Mesothelial cell of epicardium (in vitro differentiated cells): ENCODE data around the gene SIL1. TPM values are rescaled to one million over a fixed set of nuclear protein-coding genes. Genes with fewer than 3 reads are reported as not detected.

ENCODE experiments used
- DNase-seq, 2 experiments: peaks; one replicate each; pipeline ENCODE4 v3.0.0; 2021; ENCODE audit warnings: low spot score in 2 of 2; ENCODE audit not compliant: unreplicated experiment in 2 of 2
- H3K27ac Mint-ChIP-seq: 2 replicates; pipeline ENCODE4 v1.8.0; 2021; ENCODE audit warnings: mixed read lengths
- H3K27me3 Mint-ChIP-seq: 2 replicates; pipeline ENCODE4 v1.8.0; 2021; ENCODE audit warnings: low read depth, mixed read lengths
- H3K36me3 Mint-ChIP-seq: 2 replicates; pipeline ENCODE4 v1.8.0; 2021; ENCODE audit warnings: mixed read lengths
- H3K4me1 Mint-ChIP-seq: 2 replicates; pipeline ENCODE4 v1.8.0; 2021; ENCODE audit warnings: mixed read lengths
- H3K4me3 Mint-ChIP-seq: 2 replicates; pipeline ENCODE4 v1.8.0; 2021; ENCODE audit warnings: mild to moderate bottlenecking, moderate library complexity, mixed read lengths
- H3K9me3 Mint-ChIP-seq: 2 replicates; pipeline ENCODE4 v1.8.0; 2021; ENCODE audit warnings: mixed read lengths
- total RNA-seq: library from RNA; stranded (reverse); gene quantifications from 3 replicates; pipeline ENCODE4 v1.2.1, GENCODE V29; 2021
- TF ChIP-seq, protein P1 (sequence below): fragments of 200-600 bp; sonication (generic); IDR thresholded peaks from one replicate; pipeline ENCODE4 v1.5.0; 2021; ENCODE audit warnings: antibody characterized with exemption; ENCODE audit not compliant: unreplicated experiment

SIL1 gene
- total RNA-seq, 1 donor from 2014 or later = 46.2 TPM

DNA sequence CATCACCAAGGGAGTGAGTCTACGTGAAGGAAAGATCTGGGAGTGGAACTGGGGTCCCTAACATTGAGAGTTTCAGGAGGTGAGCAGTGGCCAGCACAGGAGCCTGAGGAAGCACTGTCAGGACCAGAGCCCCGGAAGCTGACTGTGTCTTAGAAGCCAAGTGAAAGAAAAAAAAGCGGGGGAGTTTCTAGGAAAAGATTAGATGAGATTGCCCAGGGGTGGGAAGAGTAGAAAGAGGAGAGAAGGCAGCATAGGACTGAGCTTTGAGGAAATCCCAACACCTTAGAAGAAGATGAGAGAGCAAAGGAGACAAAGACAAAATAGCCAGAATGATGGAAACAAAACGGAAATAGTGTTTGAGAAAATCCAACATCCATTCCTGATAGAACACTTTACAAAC, 286.1 kb downstream of the SIL1 start:
- no peak for DNase-seq
- H3K9me3 Mint-ChIP-seq = no peaks in the 10 kb centered on the region
- no peaks in the 10 kb centered on the region for H3K27me3 Mint-ChIP-seq
- H3K4me3 Mint-ChIP-seq = no peak overlapping the region
- peak overlapping the region; percentile 20 for H3K27ac Mint-ChIP-seq
- H3K4me1 Mint-ChIP-seq = peaks cover 9% of the 10 kb centered on the region
- peaks cover 35% of the 10 kb centered on the region for H3K36me3 Mint-ChIP-seq
- TF ChIP-seq, protein P1, sequence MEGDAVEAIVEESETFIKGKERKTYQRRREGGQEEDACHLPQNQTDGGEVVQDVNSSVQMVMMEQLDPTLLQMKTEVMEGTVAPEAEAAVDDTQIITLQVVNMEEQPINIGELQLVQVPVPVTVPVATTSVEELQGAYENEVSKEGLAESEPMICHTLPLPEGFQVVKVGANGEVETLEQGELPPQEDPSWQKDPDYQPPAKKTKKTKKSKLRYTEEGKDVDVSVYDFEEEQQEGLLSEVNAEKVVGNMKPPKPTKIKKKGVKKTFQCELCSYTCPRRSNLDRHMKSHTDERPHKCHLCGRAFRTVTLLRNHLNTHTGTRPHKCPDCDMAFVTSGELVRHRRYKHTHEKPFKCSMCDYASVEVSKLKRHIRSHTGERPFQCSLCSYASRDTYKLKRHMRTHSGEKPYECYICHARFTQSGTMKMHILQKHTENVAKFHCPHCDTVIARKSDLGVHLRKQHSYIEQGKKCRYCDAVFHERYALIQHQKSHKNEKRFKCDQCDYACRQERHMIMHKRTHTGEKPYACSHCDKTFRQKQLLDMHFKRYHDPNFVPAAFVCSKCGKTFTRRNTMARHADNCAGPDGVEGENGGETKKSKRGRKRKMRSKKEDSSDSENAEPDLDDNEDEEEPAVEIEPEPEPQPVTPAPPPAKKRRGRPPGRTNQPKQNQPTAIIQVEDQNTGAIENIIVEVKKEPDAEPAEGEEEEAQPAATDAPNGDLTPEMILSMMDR = no peak

DNA sequence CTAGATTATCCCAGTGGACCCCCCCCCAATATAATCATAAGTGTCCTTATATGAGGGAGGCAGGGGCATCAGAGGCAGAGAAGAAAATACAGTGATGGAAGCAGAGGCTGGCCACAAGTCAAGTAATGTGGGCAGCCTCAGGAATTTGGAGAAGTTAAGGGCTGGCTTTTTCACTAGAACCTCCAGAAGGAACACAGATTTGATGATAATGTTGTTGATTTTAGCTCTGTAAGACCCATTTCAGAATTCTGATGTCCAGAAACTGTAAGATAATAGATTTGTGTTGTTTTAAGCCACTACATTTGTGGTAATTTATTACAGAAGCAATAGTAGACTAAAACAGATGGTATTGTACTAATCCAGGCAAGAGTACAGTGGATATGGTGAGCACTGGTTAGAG, 286.7 kb downstream of the SIL1 start:
- Mint-ChIP-seq H3K9me3 (no peaks in the 10 kb centered on the region), H3K27ac (peak overlapping the region; percentile 20), H3K4me1 (peaks cover 9% of the 10 kb centered on the region), H3K36me3 (peaks cover 40% of the 10 kb centered on the region), H3K4me3 (no peak overlapping the region), H3K27me3 (no peaks in the 10 kb centered on the region)
- TF ChIP-seq, protein P1 = no peak
- no peak for DNase-seq

DNA sequence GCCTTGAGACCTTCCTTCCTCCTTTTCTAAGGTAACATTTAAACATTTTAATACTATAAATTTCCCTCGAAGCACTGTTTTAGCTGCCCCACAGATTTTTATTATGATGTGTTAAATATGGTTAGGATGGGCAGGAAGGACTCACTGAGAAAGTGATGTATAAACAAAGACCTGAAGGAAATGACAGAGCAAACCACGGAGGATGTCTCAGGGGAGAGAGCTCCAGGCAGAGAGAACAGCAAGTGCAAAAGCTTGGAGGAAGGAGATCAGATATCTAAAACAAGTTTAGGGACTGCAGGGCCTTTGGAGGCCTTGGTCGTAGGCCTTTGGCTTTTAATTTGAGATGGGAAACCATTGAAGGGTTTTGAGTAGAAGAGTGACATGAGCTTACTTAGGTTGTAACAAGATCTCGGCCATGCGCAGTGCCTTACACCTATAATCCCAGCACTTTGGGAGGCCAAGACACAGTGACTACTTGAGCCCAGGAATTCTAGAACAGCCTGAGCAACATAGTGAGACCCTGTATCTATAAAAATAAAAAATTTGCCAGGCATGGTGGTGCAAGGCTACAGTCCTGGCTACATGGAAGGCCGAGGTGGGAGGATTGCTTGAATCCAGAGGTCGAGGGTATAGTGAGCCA, 287.5 kb downstream of the SIL1 start:
- no peak overlapping the region for H3K27ac Mint-ChIP-seq
- no peaks in the 10 kb centered on the region for H3K27me3 Mint-ChIP-seq
- H3K4me3 Mint-ChIP-seq = no peak overlapping the region
- H3K4me1 Mint-ChIP-seq = peaks cover 9% of the 10 kb centered on the region
- DNase-seq = no peak
- H3K9me3 Mint-ChIP-seq = no peaks in the 10 kb centered on the region
- TF ChIP-seq, protein P1 = no peak
- peaks cover 42% of the 10 kb centered on the region for H3K36me3 Mint-ChIP-seq

DNA sequence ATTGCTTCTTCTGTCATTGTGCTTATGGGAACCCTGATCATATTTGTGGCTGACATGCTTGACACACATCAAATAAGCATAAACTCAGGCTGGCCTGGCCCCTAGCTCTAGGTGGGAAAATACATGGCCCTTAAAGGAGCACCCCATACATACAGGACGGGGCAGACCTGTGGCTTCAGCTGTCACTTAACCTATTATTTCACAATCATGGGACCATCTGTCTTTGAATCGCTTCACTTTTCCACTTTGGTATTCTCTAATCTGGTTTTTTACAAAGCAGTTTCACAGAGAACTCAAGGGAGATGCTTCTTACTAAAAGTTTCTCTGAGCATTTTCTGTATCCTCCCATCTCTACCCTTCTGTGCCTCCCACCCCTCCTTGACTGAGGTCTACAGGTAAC, 288.4 kb downstream of the SIL1 start:
- Mint-ChIP-seq H3K4me1 (peaks cover 9% of the 10 kb centered on the region), H3K27ac (no peak overlapping the region), H3K27me3 (no peaks in the 10 kb centered on the region), H3K9me3 (no peaks in the 10 kb centered on the region), H3K4me3 (no peak overlapping the region), H3K36me3 (peaks cover 37% of the 10 kb centered on the region)
- TF ChIP-seq, protein P1 = no peak
- no peak for DNase-seq

DNA sequence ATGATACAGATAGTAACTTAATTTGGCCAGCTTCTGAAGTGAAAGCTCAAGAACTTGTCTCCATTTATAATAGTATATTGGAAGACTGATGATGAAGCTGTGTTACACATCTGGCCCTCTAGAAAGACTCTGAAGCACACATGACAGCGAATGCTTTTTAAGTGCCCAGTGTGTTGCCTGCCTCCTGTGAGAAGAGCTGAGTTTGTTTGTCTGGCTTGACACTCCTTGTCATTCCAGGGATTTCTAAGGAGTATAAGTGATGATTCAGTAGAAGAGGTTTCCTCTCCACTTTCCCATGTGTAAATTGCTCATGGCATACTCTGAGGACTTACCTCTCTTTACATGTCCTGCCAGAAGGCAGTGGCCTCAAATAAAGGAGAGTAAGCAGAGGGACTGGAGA, 292.6 kb downstream of the SIL1 start:
- H3K27me3 Mint-ChIP-seq = no peaks in the 10 kb centered on the region
- H3K4me3 Mint-ChIP-seq = no peak overlapping the region
- H3K36me3 Mint-ChIP-seq = peaks cover 55% of the 10 kb centered on the region
- H3K27ac Mint-ChIP-seq = no peak overlapping the region
- no peaks in the 10 kb centered on the region for H3K9me3 Mint-ChIP-seq
- DNase-seq = no peak
- H3K4me1 Mint-ChIP-seq = peaks cover 3% of the 10 kb centered on the region
- TF ChIP-seq, protein P1 = no peak
